Measurements from ENCODE around the gene AGAP1.

GRCh38 chr2:236047176-236047575 lies 553.3 kb downstream of the AGAP1 start:
- TF ChIP-seq CTCF (IDR thresholded peaks at IDR 0.05; ENCODE audit: insufficient read depth, low read depth, low read length): no peak
- TF ChIP-seq EZH2 (IDR thresholded peaks at IDR 0.05; ENCODE audit: insufficient read depth, low read length): no peak
